Stimulated activated CD4-positive, alpha-beta T cell treated with anti-CD3 and anti-CD28 coated beads, Interleukin-12 subunit alpha, Interleukin-12 subunit beta, amount 100 ng/mL, for 24 hours (primary cell): Measurements from ENCODE around the gene C1QTNF1.

ENCODE experiments used
- DNase-seq, 2 experiments: peaks; one replicate each; pipeline ENCODE4 v3.0.0-alpha.2; 2020; ENCODE audit warnings: low read depth in 2 of 2

Gene C1QTNF1

DNA sequence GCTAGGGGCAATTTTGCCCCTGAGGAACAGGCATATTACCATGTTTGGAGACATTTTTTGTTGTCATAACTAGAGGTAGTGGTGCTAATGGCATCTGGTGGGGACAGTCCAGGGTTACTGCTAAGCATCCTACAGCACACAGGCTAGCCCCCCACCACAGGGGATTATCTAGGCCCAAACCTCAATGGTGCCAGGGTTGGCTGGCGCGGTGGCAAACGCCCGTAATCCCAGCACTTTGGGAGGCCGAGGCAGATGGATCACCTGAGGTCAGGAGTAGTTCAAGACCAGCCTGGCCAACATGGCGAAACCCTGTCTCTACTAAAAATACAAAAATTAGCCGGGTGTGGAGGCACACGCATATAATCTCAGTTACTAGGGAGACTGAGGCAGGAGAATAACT, 15.2 kb downstream of the C1QTNF1 start:
- DNase-seq: no peak

DNA sequence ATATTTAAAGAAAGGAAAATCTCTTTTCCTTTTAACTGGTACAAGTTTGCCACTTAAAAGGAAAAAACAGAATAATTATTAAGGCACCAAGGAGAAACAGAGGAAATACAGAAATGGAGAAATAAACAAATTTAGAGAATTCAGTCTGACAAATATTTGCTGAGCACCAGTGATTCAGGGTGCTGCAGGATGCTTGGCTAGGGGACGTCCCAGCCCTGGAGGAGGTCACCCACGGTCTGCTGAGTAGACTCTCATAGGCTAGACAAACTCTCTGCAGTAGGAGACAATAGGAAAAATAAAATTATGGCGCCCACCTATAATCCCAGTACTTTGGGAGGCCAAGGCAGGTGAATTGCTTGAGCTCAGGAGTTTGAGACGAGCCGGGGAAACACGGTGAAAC, 15.9 kb downstream of the C1QTNF1 start:
- DNase-seq: no peak

DNA sequence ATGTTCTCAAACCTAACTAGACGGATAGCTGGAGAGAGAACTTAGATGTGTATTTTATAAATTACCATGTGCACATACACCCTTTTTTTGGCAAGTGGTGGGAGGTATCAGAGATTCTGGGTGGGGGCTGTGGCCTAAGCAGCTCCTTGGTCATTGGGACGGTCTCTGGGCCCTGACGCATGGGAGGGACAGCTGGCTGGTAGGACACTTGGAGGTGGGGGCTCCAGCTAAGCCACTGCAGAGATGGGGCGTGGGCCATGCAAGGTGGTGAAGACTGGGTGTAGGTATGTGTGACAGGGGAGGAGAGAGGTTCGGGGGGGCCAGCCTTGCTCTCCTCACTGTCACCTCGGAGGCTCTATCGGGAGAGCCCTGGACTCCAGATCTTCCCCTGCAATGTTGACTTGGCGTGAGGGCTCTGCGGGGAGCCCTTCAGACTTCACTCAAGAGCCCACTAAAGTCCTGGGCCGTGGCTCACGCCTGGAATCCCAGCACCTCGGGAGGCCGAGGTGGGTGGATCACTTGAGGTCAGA, 17.1 kb downstream of the C1QTNF1 start:
- DNase-seq: no peak

DNA sequence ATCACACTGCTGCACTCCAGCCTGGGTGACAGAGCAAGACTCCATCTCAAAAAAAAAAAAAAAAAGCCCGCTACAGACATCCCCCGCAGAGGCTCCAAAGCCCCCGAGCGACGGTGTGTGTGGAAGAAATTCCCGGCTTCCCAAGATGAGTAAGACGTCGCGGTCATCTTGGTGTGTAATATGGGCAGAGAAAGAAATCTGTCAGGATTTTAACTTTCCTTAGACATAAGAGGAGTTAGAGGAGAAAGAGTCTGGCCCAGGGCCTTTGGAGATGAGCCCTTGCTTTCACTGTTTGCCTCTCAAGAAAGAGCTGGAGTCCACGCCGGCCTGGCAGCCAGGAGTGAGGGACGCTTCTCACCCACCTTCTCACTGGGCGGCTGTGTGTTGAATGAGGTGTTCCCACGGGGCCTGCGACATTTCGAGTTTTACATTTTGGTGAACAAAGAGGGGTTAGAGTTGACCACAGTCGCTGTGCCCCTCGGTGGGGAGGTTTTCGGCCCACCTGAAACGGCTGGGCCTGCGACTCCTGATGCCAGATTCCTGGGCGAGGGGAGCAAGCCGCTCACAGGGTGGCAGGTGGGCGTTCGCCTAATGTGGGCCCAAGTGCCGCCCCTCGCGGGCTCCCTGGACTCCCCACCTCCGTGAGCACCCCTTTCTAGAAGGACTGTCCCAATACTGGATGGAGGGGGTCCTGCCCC, 17.9 kb downstream of the C1QTNF1 start:
- DNase-seq: no peak

DNA sequence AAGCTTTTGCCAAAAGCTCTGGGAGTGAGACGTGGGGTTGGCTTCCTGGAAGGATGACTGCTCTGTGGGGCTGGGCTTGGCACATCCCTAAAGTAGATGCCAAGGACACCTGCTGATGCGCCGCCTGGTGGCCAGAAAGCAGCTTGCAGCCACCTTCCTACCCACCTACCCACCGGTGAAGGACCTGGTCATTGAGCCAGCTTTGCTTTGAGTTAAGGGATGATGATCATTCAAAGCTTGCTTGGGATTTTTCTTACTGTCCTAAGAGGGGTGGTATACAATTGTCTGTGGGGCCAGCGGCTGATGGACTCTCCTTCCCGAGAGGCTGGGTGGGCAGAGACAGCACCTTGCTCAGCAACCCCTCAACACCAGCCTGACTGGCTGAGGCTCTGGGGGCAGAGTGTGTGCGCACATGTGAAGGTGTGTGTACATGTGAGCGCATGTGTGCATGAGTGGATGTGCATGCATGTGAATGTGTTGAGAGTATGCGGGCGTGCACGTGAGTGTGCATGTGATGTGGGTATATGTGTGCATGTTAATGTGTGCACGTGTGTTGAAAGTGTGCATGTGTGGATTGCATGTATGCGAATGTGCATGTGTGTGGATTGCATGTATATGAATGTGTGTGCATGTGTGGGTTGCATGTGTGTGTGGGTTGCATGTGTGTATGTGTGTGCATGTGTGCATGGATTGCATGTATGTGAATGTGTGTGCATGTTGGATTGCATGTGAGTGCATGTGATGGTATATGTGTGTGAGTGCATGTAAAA, 18.6 kb downstream of the C1QTNF1 start:
- peak; percentile 40 to 61 for DNase-seq

DNA sequence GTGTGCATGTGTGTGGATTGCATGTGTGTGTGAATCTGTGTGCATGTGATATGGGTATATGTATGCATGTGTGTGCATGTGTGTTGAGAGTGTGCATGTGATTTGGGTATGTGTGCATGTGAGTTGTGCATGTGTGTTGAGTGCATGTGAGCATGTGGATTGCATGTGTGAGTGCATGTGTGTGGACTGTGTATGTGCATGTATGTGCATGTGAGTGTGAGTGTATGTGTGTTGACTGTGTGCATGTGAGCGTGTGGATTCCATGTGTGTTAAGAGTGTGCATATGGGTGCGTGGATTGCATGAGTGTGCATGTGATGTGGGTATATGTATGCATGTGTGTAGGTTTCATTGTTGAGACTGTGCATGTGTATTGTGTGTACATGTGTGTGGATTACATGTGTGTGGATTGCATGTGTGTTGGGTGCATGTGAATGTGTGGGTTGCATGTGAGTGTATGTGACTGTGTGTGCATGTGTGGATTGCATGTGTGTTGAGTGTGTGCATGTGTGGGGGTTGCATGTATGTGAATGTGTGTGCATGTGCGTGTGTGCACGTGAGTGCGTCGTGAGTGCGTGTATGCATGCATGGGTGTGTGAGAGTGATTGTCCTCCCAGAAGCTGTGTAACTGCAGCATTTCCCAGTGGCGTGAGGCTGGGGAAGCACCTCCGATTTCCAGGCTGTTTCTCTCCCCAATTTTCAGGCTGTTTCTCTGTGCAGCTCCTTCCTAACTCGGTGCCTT, 19.4 kb downstream of the C1QTNF1 start:
- no peak for DNase-seq

DNA sequence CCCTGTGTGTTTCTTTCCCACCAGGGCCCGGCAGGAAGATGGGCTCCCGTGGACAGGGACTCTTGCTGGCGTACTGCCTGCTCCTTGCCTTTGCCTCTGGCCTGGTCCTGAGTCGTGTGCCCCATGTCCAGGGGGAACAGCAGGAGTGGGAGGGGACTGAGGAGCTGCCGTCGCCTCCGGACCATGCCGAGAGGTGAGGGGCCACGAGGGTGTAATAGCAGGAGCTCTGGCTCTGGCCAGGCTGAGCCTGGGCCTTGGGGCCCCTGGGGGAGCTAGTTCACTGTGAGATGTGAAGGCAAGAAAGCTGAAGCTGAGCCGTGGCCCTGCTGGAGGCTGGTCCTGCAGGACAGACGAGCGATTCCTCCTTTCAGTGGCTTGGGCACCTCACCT, 20.0 kb downstream of the C1QTNF1 start:
- no peak for DNase-seq

DNA sequence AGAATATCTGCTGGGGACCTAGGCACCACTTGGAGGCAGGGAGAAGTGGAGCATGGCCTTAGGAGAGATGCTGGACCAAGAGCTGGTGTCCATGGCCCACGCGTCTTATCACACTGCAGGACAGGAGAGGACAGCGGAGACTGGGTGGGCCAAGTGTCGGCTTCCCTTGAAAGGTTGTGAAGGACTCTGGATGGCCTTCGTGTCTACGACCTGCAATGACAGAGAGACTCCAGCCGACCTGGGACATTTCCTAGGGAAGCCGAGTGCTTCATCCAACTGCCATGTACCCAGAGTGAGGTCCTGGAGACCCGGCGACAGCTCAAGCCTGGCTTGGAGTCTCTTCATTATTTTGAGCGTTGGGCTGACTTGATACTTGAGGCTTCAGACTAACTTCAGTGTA, 20.5 kb downstream of the C1QTNF1 start:
- DNase-seq: no peak

DNA sequence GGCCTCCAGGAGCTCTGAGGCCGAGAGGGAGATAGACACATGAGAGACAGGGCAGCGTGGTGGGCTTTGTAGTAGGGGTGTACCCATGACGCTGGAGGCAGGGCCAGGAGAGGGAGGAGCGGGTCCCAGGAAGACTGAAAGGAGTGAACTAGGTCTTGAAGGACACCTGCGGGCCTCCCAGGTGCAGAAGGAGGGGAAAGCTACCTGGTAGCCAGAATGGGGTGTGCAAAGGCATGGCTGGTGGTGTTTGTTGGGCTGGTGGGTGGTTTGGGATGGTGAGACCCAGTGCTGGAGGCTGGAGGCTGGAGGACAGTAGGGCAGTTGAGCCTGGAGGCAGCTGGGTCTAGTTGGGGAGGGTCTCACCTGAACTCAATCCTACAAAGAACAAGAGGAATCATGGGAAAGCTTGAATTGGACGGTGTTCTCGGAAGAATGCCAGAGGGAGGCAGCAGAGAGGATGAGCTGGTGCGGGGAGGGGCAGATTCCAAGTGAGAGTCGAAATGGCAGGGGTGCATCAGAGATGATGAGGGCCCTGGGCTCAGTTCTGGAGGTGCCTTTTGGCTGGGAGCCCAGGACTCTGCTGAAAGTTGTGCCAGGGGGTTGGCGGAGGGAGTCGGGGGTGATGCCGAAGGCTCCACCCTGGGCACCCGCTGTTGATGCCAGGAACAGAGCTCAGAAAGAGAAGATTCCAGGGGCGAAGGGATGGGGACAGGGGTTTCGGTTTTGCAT, 21.2 kb downstream of the C1QTNF1 start:
- DNase-seq: no peak

DNA sequence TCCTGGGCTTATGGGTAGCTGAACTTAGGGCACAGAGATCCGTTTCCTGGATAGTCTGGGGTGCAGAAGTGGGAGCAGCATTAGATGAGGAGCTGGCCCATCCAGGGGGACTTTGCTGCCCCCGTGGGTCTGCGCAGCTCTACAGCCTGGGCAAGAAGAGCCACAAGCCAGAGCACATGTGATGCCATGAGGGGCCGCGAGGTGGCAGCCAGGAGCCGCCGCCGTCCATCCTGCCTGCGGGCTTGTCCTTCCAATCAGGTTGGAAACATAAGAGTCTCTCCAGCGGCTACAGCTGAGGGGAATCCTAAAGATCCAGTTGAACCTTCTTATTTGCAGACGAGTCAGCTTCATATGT, 21.9 kb downstream of the C1QTNF1 start:
- DNase-seq: peak; percentile 39 to 62

DNA sequence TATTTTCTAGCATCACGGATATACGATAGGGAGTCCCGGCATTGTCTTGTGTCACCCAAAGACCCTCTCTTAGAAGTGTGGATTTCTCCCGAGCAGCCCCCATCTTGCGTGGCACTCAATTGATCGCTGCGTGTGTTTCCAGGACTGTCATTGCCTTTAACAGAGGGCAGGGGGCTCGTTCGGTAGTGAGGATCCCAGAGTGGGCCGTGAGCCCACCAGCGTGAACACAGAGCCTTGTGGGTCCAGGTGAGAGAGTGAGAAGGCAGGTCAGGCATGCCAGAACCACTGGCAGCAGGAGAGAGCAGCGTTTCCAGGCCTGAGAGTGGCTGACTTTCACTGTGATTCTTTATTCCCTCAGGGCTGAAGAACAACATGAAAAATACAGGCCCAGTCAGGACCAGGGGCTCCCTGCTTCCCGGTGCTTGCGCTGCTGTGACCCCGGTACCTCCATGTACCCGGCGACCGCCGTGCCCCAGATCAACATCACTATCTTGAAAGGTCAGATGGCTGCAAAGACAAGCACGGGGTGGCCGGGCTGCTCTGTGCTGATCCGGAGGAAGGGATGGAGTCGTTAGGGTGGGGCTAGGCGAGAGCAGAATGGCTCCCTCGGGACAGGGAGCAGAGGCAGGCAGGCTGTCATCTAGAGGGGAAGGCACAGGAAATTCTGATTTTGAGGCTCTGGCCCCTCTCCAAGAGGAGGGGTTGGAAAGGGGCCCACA, 22.4 kb downstream of the C1QTNF1 start:
- DNase-seq: no peak

DNA sequence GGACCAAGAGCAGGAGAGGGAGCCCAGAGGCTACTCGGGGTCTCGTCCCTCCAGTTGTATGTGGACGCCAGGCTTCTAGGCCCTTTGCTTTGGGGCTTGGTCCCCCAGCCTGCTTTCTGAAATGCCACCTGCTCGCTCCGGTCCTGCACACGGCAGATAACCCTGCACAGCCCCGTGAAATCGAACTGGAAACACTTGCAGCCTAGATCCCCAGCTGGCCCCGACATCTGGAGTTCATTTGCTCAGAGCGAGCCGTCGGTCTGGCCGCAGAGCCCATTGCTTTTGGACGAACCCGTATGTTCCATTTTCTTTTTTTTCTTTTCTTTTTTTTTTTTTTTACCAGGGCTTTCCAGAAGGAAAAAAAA, 22.9 kb downstream of the C1QTNF1 start:
- no peak for DNase-seq

DNA sequence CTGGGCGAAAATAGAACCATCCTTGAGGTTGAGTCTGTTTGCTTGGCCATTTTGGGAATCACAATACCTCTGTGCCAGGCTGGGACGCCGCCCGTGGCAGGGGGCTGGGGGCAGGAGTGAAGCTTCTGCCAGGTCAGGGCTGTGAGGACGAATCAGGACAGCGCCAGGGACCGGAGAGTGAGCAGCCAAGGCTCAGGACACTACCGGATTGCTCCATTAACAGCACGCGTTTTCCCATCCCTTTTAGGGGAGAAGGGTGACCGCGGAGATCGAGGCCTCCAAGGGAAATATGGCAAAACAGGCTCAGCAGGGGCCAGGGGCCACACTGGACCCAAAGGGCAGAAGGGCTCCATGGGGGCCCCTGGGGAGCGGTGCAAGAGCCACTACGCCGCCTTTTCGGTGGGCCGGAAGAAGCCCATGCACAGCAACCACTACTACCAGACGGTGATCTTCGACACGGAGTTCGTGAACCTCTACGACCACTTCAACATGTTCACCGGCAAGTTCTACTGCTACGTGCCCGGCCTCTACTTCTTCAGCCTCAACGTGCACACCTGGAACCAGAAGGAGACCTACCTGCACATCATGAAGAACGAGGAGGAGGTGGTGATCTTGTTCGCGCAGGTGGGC, 23.4 kb downstream of the C1QTNF1 start:
- DNase-seq: no peak

DNA sequence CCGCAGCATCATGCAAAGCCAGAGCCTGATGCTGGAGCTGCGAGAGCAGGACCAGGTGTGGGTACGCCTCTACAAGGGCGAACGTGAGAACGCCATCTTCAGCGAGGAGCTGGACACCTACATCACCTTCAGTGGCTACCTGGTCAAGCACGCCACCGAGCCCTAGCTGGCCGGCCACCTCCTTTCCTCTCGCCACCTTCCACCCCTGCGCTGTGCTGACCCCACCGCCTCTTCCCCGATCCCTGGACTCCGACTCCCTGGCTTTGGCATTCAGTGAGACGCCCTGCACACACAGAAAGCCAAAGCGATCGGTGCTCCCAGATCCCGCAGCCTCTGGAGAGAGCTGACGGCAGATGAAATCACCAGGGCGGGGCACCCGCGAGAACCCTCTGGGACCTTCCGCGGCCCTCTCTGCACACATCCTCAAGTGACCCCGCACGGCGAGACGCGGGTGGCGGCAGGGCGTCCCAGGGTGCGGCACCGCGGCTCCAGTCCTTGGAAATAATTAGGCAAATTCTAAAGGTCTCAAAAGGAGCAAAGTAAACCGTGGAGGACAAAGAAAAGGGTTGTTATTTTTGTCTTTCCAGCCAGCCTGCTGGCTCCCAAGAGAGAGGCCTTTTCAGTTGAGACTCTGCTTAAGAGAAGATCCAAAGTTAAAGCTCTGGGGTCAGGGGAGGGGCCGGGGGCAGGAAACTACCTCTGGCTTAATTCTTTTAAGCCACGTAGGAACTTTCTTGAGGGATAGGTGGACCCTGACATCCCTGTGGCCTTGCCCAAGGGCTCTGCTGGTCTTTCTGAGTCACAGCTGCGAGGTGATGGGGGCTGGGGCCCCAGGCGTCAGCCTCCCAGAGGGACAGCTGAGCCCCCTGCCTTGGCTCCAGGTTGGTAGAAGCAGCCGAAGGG, 24.2 kb downstream of the C1QTNF1 start:
- no peak for DNase-seq

DNA sequence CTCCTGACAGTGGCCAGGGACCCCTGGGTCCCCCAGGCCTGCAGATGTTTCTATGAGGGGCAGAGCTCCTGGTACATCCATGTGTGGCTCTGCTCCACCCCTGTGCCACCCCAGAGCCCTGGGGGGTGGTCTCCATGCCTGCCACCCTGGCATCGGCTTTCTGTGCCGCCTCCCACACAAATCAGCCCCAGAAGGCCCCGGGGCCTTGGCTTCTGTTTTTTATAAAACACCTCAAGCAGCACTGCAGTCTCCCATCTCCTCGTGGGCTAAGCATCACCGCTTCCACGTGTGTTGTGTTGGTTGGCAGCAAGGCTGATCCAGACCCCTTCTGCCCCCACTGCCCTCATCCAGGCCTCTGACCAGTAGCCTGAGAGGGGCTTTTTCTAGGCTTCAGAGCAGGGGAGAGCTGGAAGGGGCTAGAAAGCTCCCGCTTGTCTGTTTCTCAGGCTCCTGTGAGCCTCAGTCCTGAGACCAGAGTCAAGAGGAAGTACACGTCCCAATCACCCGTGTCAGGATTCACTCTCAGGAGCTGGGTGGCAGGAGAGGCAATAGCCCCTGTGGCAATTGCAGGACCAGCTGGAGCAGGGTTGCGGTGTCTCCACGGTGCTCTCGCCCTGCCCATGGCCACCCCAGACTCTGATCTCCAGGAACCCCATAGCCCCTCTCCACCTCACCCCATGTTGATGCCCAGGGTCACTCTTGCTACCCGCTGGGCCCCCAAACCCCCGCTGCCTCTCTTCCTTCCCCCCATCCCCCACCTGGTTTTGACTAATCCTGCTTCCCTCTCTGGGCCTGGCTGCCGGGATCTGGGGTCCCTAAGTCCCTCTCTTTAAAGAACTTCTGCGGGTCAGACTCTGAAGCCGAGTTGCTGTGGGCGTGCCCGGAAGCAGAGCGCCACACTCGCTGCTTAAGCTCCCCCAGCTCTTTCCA, 25.1 kb downstream of the C1QTNF1 start:
- no peak for DNase-seq

DNA sequence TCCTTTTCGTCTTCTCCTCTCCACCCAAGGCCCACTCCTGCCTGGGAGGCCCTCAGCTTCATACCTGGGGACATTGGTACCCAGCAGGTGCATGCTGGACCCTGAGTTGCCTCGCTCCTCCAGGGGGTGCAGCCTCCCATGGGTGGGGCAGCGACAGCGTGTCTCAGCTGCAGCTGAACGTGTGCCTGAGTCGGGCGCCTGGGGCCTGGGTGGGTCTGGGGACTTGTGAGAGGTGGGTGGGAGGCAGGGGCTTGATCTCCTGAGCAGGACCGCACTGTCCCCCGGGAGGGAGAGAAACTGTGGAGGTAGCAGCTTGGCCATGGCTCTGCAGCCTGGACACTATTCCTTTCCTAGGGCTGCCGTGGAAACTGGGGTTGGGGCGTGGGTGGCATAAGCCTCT, 25.9 kb downstream of the C1QTNF1 start:
- DNase-seq: no peak

DNA sequence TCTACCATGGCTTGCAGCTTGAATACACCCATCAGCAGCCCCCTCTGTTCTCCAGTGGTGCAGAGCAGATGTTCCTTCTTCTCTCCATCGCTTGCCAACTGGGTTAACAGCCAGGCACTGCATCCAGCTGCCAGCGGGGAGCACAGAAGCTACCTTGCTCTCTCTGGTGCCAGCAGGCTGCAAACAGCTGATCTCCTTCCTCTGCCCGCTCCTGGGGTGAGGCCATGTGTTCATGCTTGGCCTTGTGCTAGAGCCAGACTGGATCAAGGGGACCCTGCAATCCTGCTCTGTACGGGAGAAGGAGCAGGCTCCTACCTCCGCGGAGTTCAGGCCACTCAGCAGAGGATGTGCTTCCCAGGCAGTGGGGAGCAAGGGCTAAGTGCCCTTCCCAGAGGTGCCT, 26.6 kb downstream of the C1QTNF1 start:
- no peak for DNase-seq

DNA sequence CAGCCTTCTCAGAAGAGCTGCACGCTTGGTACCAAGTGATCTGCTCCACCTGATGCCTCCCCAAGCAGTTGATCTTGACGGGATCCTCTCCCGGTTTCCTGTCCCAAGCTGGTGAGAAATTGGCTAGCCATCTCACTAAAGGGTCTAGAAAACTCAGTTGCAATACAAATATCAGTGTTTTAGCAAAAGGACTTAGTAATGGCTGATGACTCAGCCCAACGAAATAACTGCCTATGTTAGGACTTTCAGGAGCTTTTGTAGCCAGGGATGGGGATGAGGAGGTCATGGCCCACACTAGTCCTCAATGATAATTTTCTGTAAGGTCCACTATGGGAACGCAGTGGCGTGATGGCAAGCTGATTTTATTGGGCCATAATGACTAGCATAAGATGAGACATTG, 27.3 kb downstream of the C1QTNF1 start:
- DNase-seq: no peak

DNA sequence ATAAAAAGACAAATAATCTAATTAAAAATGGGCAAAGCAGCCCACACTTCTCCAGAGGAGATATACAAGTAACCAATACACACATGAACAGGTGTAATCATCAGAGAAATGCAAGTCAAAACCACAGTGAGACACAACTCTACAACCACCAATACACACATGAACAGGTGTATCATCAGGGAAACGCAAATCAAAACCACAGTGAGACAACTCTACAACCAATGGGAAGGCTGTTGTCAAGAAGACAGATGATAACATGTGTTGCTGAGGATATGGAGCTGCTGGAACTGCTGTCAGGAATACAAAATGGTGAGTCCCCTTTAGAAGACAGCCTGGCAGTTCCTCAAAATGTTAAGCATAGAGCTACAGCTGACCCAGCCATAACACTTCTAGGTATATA, 28.2 kb downstream of the C1QTNF1 start:
- DNase-seq: no peak
